Measurements from ENCODE around the gene MYO1B. TPM values are rescaled to one million over a fixed set of nuclear protein-coding genes. Genes with fewer than 3 reads are reported as not detected.

MYO1B gene
- total RNA-seq, 1 donor = 177 TPM

- no peak for TF ChIP-seq CTCF (IDR thresholded peaks at IDR 0.05; ENCODE audit: insufficient read depth, low read depth, low read length)
- H3K4me3 ChIP-seq (ENCODE audit: low read depth, low read length) = peak overlapping the region; percentile 89
- DNase-seq (ENCODE audit: low read depth) = peak; percentile 73
Observed at GRCh38 chr2:191245869-191246531, 796 bp downstream of the MYO1B start.

- no peak for TF ChIP-seq CTCF (IDR thresholded peaks at IDR 0.05; ENCODE audit: insufficient read depth, low read depth, low read length)
- DNase-seq (ENCODE audit: low read depth) = peak; percentile 40
Observed at GRCh38 chr2:191246820-191247380, 1.7 kb downstream of the MYO1B start.

GRCh38 chr2:191247381-191248057 is 2.3 kb downstream of the MYO1B start:
- H3K4me3 ChIP-seq (ENCODE audit: low read depth, low read length) = peak overlapping the region; percentile 89
- TF ChIP-seq CTCF (IDR thresholded peaks at IDR 0.05; ENCODE audit: insufficient read depth, low read depth, low read length) = no peak
- DNase-seq (ENCODE audit: low read depth) = peak; percentile 95

More at GRCh38 chr2:191246820-191247380, 1.7 kb downstream of the MYO1B start:
- peak overlapping the region; percentile 89 for H3K4me3 ChIP-seq (ENCODE audit: low read depth, low read length)

GRCh38 chr2:191249156-191249813 is 4.1 kb downstream of the MYO1B start:
- H3K4me3 ChIP-seq (ENCODE audit: low read depth, low read length) = no peak overlapping the region

GRCh38 chr2:191250400-191250799 is 5.2 kb downstream of the MYO1B start:
- no peak overlapping the region for H3K4me3 ChIP-seq (ENCODE audit: low read depth, low read length)
- TF ChIP-seq CTCF (IDR thresholded peaks at IDR 0.05; ENCODE audit: insufficient read depth, low read depth, low read length) = no peak
- no peak for DNase-seq (ENCODE audit: low read depth)

More at GRCh38 chr2:191249156-191249813, 4.1 kb downstream of the MYO1B start:
- peak; percentile 69 for DNase-seq (ENCODE audit: low read depth)
- TF ChIP-seq CTCF (IDR thresholded peaks at IDR 0.05; ENCODE audit: insufficient read depth, low read depth, low read length) = no peak

- no peak for DNase-seq (ENCODE audit: low read depth)
- H3K4me3 ChIP-seq (ENCODE audit: low read depth, low read length) = no peak overlapping the region
- no peak for TF ChIP-seq CTCF (IDR thresholded peaks at IDR 0.05; ENCODE audit: insufficient read depth, low read depth, low read length)
Observed at GRCh38 chr2:191250986-191251385, 5.8 kb downstream of the MYO1B start.
